SK-N-SH treated with all-trans-retinoic acid at 6 μM for 48 hours (cell line): ENCODE measurements around the gene CHST5.

Source experiments
- ARNTL ChIP-seq: fragments of 450-650 bp; formaldehyde crosslinking; IDR thresholded peaks from 2 replicates; pipeline ENCODE4 v1.5.0; 2020; ENCODE audit warnings: low read depth, mild to moderate bottlenecking, moderate library complexity, borderline replicate concordance
- BACH2 ChIP-seq: fragments of 250-450 bp; sonication (Bioruptor Pico); IDR thresholded peaks from 2 replicates; pipeline ENCODE4 v1.9.0; 2021; ENCODE audit warnings: mild to moderate bottlenecking, borderline replicate concordance
- ESRRG ChIP-seq: fragments of 250-450 bp; sonication (Bioruptor Pico); IDR thresholded peaks from 2 replicates; pipeline ENCODE4 v1.6.1; 2021; ENCODE audit warnings: mild to moderate bottlenecking
- GLIS3 ChIP-seq: fragments of 250-450 bp; sonication (Bioruptor Pico); IDR thresholded peaks from 2 replicates; pipeline ENCODE4 v1.5.0; 2020; ENCODE audit warnings: mild to moderate bottlenecking, moderate library complexity
- OSR1 ChIP-seq: fragments of 250-450 bp; sonication (Bioruptor Pico); IDR thresholded peaks from 2 replicates; pipeline ENCODE4 v1.8.0; 2022; ENCODE audit warnings: moderate library complexity, mild to moderate bottlenecking, inconsistent platforms
- RARB ChIP-seq: fragments of 250-450 bp; sonication (Bioruptor Pico); IDR thresholded peaks from 2 replicates; pipeline ENCODE4 v1.8.0; 2021; ENCODE audit warnings: mild to moderate bottlenecking, moderate library complexity
- SNAI2 ChIP-seq: fragments of 250-450 bp; sonication (Bioruptor Pico); IDR thresholded peaks from 2 replicates; pipeline ENCODE4 v1.5.0; 2020; ENCODE audit warnings: mild to moderate bottlenecking, moderate library complexity
- TOX ChIP-seq: fragments of 250-450 bp; sonication (Bioruptor Pico); IDR thresholded peaks from 2 replicates; pipeline ENCODE4 v1.8.0; 2021; ENCODE audit warnings: mild to moderate bottlenecking, moderate library complexity, borderline replicate concordance
- ZFP3 ChIP-seq: fragments of 250-450 bp; sonication (Bioruptor Pico); IDR thresholded peaks from 2 replicates; pipeline ENCODE4 v1.5.0; 2020; ENCODE audit warnings: mild to moderate bottlenecking, moderate library complexity
- ZNF565 ChIP-seq: fragments of 450-650 bp; formaldehyde crosslinking; conservative IDR thresholded peaks from 2 replicates; pipeline ENCODE4 v1.5.0; 2020; ENCODE audit warnings: low read depth, mild to moderate bottlenecking, moderate library complexity
- ZNF70 ChIP-seq: fragments of 450-650 bp; formaldehyde crosslinking; IDR thresholded peaks from 2 replicates; pipeline ENCODE4 v1.5.0; 2020; ENCODE audit warnings: mild to moderate bottlenecking, moderate library complexity
- TF ChIP-seq, protein P1 (sequence below): fragments of 250-450 bp; sonication (Bioruptor Pico); IDR thresholded peaks from 2 replicates; pipeline ENCODE4 v1.5.1; 2021; ENCODE audit warnings: mild to moderate bottlenecking, moderate library complexity
- TF ChIP-seq, protein P2 (sequence below): fragments of 250-450 bp; sonication (Bioruptor Pico); IDR thresholded peaks from 2 replicates; pipeline ENCODE4 v1.8.0; 2020; ENCODE audit warnings: mild to moderate bottlenecking, moderate library complexity, borderline replicate concordance
- TF ChIP-seq, protein P3 (sequence below): fragments of 250-450 bp; sonication (Bioruptor Pico); IDR thresholded peaks from 2 replicates; pipeline ENCODE4 v1.5.1; 2020; ENCODE audit warnings: low read depth, mild to moderate bottlenecking, moderate library complexity

DNA sequence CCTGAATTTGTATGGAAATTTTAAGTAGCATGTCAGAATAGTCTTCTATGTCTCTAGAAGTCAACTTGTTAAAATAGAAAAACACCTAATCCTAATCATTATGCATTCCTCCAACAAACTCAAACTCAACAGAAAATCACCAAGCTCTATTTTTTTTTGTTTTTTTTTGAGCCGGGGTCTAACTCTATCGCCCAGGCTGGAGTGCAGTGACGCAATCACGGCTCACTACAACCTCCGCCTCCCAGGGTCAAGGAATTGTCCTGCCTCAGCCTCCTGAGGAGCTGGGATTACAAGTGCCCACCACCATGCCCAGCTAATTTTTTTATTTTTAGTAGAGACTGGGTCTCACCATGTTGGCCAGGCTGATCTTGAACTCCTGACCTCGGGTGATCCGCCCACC, 10.4 kb upstream of the CHST5 start:
- TF ChIP-seq, protein P1, sequence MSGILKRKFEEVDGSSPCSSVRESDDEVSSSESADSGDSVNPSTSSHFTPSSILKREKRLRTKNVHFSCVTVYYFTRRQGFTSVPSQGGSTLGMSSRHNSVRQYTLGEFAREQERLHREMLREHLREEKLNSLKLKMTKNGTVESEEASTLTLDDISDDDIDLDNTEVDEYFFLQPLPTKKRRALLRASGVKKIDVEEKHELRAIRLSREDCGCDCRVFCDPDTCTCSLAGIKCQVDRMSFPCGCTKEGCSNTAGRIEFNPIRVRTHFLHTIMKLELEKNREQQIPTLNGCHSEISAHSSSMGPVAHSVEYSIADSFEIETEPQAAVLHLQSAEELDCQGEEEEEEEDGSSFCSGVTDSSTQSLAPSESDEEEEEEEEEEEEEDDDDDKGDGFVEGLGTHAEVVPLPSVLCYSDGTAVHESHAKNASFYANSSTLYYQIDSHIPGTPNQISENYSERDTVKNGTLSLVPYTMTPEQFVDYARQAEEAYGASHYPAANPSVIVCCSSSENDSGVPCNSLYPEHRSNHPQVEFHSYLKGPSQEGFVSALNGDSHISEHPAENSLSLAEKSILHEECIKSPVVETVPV (CRISPR knock-in tag), result no peak
- TF ChIP-seq, protein P2, sequence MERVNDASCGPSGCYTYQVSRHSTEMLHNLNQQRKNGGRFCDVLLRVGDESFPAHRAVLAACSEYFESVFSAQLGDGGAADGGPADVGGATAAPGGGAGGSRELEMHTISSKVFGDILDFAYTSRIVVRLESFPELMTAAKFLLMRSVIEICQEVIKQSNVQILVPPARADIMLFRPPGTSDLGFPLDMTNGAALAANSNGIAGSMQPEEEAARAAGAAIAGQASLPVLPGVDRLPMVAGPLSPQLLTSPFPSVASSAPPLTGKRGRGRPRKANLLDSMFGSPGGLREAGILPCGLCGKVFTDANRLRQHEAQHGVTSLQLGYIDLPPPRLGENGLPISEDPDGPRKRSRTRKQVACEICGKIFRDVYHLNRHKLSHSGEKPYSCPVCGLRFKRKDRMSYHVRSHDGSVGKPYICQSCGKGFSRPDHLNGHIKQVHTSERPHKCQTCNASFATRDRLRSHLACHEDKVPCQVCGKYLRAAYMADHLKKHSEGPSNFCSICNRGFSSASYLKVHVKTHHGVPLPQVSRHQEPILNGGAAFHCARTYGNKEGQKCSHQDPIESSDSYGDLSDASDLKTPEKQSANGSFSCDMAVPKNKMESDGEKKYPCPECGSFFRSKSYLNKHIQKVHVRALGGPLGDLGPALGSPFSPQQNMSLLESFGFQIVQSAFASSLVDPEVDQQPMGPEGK, result no peak
- TF ChIP-seq SNAI2, result no peak
- TF ChIP-seq, protein P3, sequence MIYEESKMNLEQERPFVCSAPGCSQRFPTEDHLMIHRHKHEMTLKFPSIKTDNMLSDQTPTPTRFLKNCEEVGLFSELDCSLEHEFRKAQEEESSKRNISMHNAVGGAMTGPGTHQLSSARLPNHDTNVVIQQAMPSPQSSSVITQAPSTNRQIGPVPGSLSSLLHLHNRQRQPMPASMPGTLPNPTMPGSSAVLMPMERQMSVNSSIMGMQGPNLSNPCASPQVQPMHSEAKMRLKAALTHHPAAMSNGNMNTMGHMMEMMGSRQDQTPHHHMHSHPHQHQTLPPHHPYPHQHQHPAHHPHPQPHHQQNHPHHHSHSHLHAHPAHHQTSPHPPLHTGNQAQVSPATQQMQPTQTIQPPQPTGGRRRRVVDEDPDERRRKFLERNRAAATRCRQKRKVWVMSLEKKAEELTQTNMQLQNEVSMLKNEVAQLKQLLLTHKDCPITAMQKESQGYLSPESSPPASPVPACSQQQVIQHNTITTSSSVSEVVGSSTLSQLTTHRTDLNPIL, result no peak
- no peak for TF ChIP-seq ARNTL (CRISPR knock-in tag)
- no peak for TF ChIP-seq RARB
- no peak for TF ChIP-seq ZFP3
- no peak for TF ChIP-seq OSR1 (CRISPR knock-in tag)
- no peak for TF ChIP-seq GLIS3 (CRISPR knock-in tag)
- TF ChIP-seq BACH2 (CRISPR knock-in tag), result no peak
- TF ChIP-seq ZNF565 (CRISPR knock-in tag), result no peak
- no peak for TF ChIP-seq TOX (CRISPR knock-in tag)
- no peak for TF ChIP-seq ZNF70 (CRISPR knock-in tag)
- TF ChIP-seq ESRRG, result no peak
